ENCODE measurements around the gene CMIP.

Gene CMIP

GRCh38 chr16:81458827-81459598 is 14.4 kb downstream of the CMIP start:
- Histone ChIP-seq H3K4me1 (ENCODE audit: control insufficient read depth in 1 of 2, insufficient read depth in 2 of 2, low read length in 2 of 2) (peaks cover 2 to 15% of the 10 kb centered on the region in 2 experiments), H2AFZ (ENCODE audit: insufficient read depth, low read length, poor library complexity) (no peak overlapping the region), H3K79me1 (ENCODE audit: low read length) (no peaks in the 10 kb centered on the region), H3K4ac (ENCODE audit: low read depth, low read length) (peak overlapping the region; percentile 41), H3K27me3 (ENCODE audit: insufficient read depth, low read length) (no peaks in the 10 kb centered on the region), H3K36me3 (ENCODE audit: control insufficient read depth in 1 of 2, insufficient read depth in 2 of 2, low read length in 2 of 2) (peaks cover 36 to 37% of the 10 kb centered on the region in 2 experiments), H2AK5ac (ENCODE audit: low read length) (no peak overlapping the region), H3K18ac (ENCODE audit: low read length) (no peak overlapping the region), H2BK5ac (ENCODE audit: low read depth, low read length, poor library complexity) (no peak overlapping the region), H3K4me3 (ENCODE audit: low read depth, low read length) (no peak overlapping the region), H3K14ac (ENCODE audit: low read length) (no peak overlapping the region), H3K4me2 (ENCODE audit: low read length) (no peak overlapping the region), H2BK12ac (ENCODE audit: low read length) (no peak overlapping the region), H4K91ac (ENCODE audit: low read depth, low read length) (no peak overlapping the region), H4K12ac (ENCODE audit: low read depth, low read length) (no peak overlapping the region), H3K79me2 (ENCODE audit: control insufficient read depth, insufficient read depth, low read length, poor library complexity) (peaks cover 29% of the 10 kb centered on the region), H4K8ac (ENCODE audit: low read depth, low read length) (no peak overlapping the region), H3K27ac (ENCODE audit: low read depth, low read length) (no peak overlapping the region), H3K9me3 (ENCODE audit: insufficient read depth, low read depth, low read length) (peaks cover 5% of the 10 kb centered on the region), H3K9ac (ENCODE audit: low read length) (no peak overlapping the region), H3K23ac (ENCODE audit: low read length) (no peak overlapping the region), H2BK120ac (ENCODE audit: insufficient read depth, low read length, poor library complexity) (no peak overlapping the region)
- WGBS (ENCODE audit: extremely low coverage, insufficient coverage, insufficient read length): no CpG with 5 or more reads among the region's 19 CpGs
- no peak for DNase-seq

- H2AK5ac ChIP-seq (ENCODE audit: low read length): no peak overlapping the region
- no peak overlapping the region for H3K18ac ChIP-seq (ENCODE audit: low read length)
- H3K27me3 ChIP-seq (ENCODE audit: insufficient read depth, low read length): no peaks in the 10 kb centered on the region
- H3K79me2 ChIP-seq (ENCODE audit: control insufficient read depth, insufficient read depth, low read length, poor library complexity): peaks cover 23% of the 10 kb centered on the region
- no peak overlapping the region for H4K12ac ChIP-seq (ENCODE audit: low read depth, low read length)
- no peak overlapping the region for H4K8ac ChIP-seq (ENCODE audit: low read depth, low read length)
- no peak overlapping the region for H2BK12ac ChIP-seq (ENCODE audit: low read length)
- no peak overlapping the region for H3K27ac ChIP-seq (ENCODE audit: low read depth, low read length)
- peaks cover 2 to 15% of the 10 kb centered on the region in 2 experiments for H3K4me1 ChIP-seq (ENCODE audit: control insufficient read depth in 1 of 2, insufficient read depth in 2 of 2, low read length in 2 of 2)
- no peaks in the 10 kb centered on the region for H3K79me1 ChIP-seq (ENCODE audit: low read length)
- WGBS (ENCODE audit: extremely low coverage, insufficient coverage, insufficient read length): no CpG with 5 or more reads among the region's 3 CpGs
- H3K9ac ChIP-seq (ENCODE audit: low read length): no peak overlapping the region
- H3K23ac ChIP-seq (ENCODE audit: low read length): no peak overlapping the region
- H3K4me2 ChIP-seq (ENCODE audit: low read length): no peak overlapping the region
- no peak overlapping the region for H2BK5ac ChIP-seq (ENCODE audit: low read depth, low read length, poor library complexity)
- no peak overlapping the region for H2AFZ ChIP-seq (ENCODE audit: insufficient read depth, low read length, poor library complexity)
- H3K14ac ChIP-seq (ENCODE audit: low read length): no peak overlapping the region
- peaks cover 36 to 38% of the 10 kb centered on the region in 2 experiments for H3K36me3 ChIP-seq (ENCODE audit: control insufficient read depth in 1 of 2, insufficient read depth in 2 of 2, low read length in 2 of 2)
- DNase-seq: no peak
- H2BK120ac ChIP-seq (ENCODE audit: insufficient read depth, low read length, poor library complexity): no peak overlapping the region
- H3K9me3 ChIP-seq (ENCODE audit: insufficient read depth, low read depth, low read length): peaks cover 5% of the 10 kb centered on the region
- H4K91ac ChIP-seq (ENCODE audit: low read depth, low read length): no peak overlapping the region
- peak overlapping the region; percentile 65 for H3K4ac ChIP-seq (ENCODE audit: low read depth, low read length)
- no peak overlapping the region for H3K4me3 ChIP-seq (ENCODE audit: low read depth, low read length)
Measured at GRCh38 chr16:81460075-81460474, 15.5 kb downstream of the CMIP start.

GRCh38 chr16:81461243-81461642 is 16.6 kb downstream of the CMIP start:
- Histone ChIP-seq H3K18ac (ENCODE audit: low read length) (no peak overlapping the region), H3K14ac (ENCODE audit: low read length) (no peak overlapping the region), H4K91ac (ENCODE audit: low read depth, low read length) (no peak overlapping the region), H2BK5ac (ENCODE audit: low read depth, low read length, poor library complexity) (no peak overlapping the region), H3K4me3 (ENCODE audit: low read depth, low read length) (no peak overlapping the region), H4K12ac (ENCODE audit: low read depth, low read length) (no peak overlapping the region), H3K9me3 (ENCODE audit: insufficient read depth, low read depth, low read length) (peaks cover 5% of the 10 kb centered on the region), H3K4me2 (ENCODE audit: low read length) (no peak overlapping the region), H3K9ac (ENCODE audit: low read length) (no peak overlapping the region), H2AK5ac (ENCODE audit: low read length) (no peak overlapping the region), H2BK120ac (ENCODE audit: insufficient read depth, low read length, poor library complexity) (no peak overlapping the region), H2BK12ac (ENCODE audit: low read length) (no peak overlapping the region), H3K4ac (ENCODE audit: low read depth, low read length) (peak overlapping the region; percentile 38), H3K79me2 (ENCODE audit: control insufficient read depth, insufficient read depth, low read length, poor library complexity) (peaks cover 21% of the 10 kb centered on the region), H3K4me1 (ENCODE audit: control insufficient read depth in 1 of 2, insufficient read depth in 2 of 2, low read length in 2 of 2) (peaks cover 2 to 14% of the 10 kb centered on the region in 2 experiments), H3K27ac (ENCODE audit: low read depth, low read length) (no peak overlapping the region), H3K23ac (ENCODE audit: low read length) (no peak overlapping the region), H3K79me1 (ENCODE audit: low read length) (no peaks in the 10 kb centered on the region), H3K27me3 (ENCODE audit: insufficient read depth, low read length) (no peaks in the 10 kb centered on the region), H2AFZ (ENCODE audit: insufficient read depth, low read length, poor library complexity) (no peak overlapping the region), H3K36me3 (ENCODE audit: control insufficient read depth in 1 of 2, insufficient read depth in 2 of 2, low read length in 2 of 2) (peaks cover 36 to 40% of the 10 kb centered on the region in 2 experiments), H4K8ac (ENCODE audit: low read depth, low read length) (no peak overlapping the region)
- no peak for DNase-seq
- WGBS (ENCODE audit: extremely low coverage, insufficient coverage, insufficient read length): no CpG with 5 or more reads among the region's 4 CpGs

- Histone ChIP-seq H3K9me3 (ENCODE audit: insufficient read depth, low read depth, low read length) (peaks cover 5% of the 10 kb centered on the region), H4K12ac (ENCODE audit: low read depth, low read length) (no peak overlapping the region), H4K91ac (ENCODE audit: low read depth, low read length) (no peak overlapping the region), H3K14ac (ENCODE audit: low read length) (no peak overlapping the region), H3K4me1 (ENCODE audit: control insufficient read depth in 1 of 2, insufficient read depth in 2 of 2, low read length in 2 of 2) (peaks cover 2 to 14% of the 10 kb centered on the region in 2 experiments), H3K4me2 (ENCODE audit: low read length) (no peak overlapping the region), H2BK12ac (ENCODE audit: low read length) (no peak overlapping the region), H2AFZ (ENCODE audit: insufficient read depth, low read length, poor library complexity) (no peak overlapping the region), H3K36me3 (ENCODE audit: control insufficient read depth in 1 of 2, insufficient read depth in 2 of 2, low read length in 2 of 2) (peaks cover 31 to 35% of the 10 kb centered on the region in 2 experiments), H2BK120ac (ENCODE audit: insufficient read depth, low read length, poor library complexity) (no peak overlapping the region), H4K8ac (ENCODE audit: low read depth, low read length) (no peak overlapping the region), H3K79me2 (ENCODE audit: control insufficient read depth, insufficient read depth, low read length, poor library complexity) (peaks cover 22% of the 10 kb centered on the region), H3K23ac (ENCODE audit: low read length) (no peak overlapping the region), H3K79me1 (ENCODE audit: low read length) (no peaks in the 10 kb centered on the region), H2BK5ac (ENCODE audit: low read depth, low read length, poor library complexity) (no peak overlapping the region), H3K4ac (ENCODE audit: low read depth, low read length) (peak overlapping the region; percentile 58), H3K27ac (ENCODE audit: low read depth, low read length) (no peak overlapping the region), H2AK5ac (ENCODE audit: low read length) (no peak overlapping the region), H3K18ac (ENCODE audit: low read length) (no peak overlapping the region), H3K4me3 (ENCODE audit: low read depth, low read length) (no peak overlapping the region), H3K27me3 (ENCODE audit: insufficient read depth, low read length) (no peaks in the 10 kb centered on the region), H3K9ac (ENCODE audit: low read length) (no peak overlapping the region)
- DNase-seq: no peak
- WGBS (ENCODE audit: extremely low coverage, insufficient coverage, insufficient read length): no CpG with 5 or more reads among the region's 4 CpGs
Measured at GRCh38 chr16:81461766-81462165, 17.2 kb downstream of the CMIP start.

Data from trophoblast cell (in vitro differentiated cells and primary cell).